Right renal pelvis (tissue), 4 donors: ENCODE measurements around the gene ARL15. TPM values are rescaled to one million over a fixed set of nuclear protein-coding genes. Genes with fewer than 3 reads are reported as not detected.

Source experiments
- DNase-seq, 4 donors: peaks; one replicate each; pipeline ENCODE4 v3.0.0-alpha.2; 2013; ENCODE audit warnings: low read depth in 4 of 4, low spot score in 3 of 4, missing footprints in 1 of 4
- polyA plus RNA-seq, 4 donors: library from polyadenylated mRNA; unstranded; fragments of 120-200 nt; gene quantifications; one replicate each; pipeline ENCODE4 v1.2.1, GENCODE V29; 2013; ENCODE audit not compliant: insufficient read length in 4 of 4

ARL15 gene
- polyA plus RNA-seq, 4 donors = 28.3 to 38.5 (median 36.5) TPM

GRCh38 chr5:53956196-53956595 lies 354.2 kb downstream of the ARL15 start:
- no peak for DNase-seq

- DNase-seq = no peak
These were observed 359.8 kb downstream of the ARL15 start for GRCh38 chr5:53950621-53951020.

GRCh38 chr5:53948598-53948997 lies 361.8 kb downstream of the ARL15 start:
- no peak for DNase-seq

- no peak for DNase-seq
These were observed 363.8 kb downstream of the ARL15 start for GRCh38 chr5:53946405-53947100.

GRCh38 chr5:53944981-53945380 lies 365.4 kb downstream of the ARL15 start:
- no peak for DNase-seq

- DNase-seq = no peak
These were observed 366.4 kb downstream of the ARL15 start for GRCh38 chr5:53943938-53944337.

GRCh38 chr5:53942724-53943123 lies 367.6 kb downstream of the ARL15 start:
- no peak for DNase-seq

GRCh38 chr5:53940921-53941320 lies 369.5 kb downstream of the ARL15 start:
- DNase-seq = no peak

- no peak for DNase-seq
These were observed 372.9 kb downstream of the ARL15 start for GRCh38 chr5:53937467-53937866.

- peak; percentile 28 to 76 (median 52) for DNase-seq
These were observed 373.7 kb downstream of the ARL15 start for GRCh38 chr5:53936481-53937352.

GRCh38 chr5:53934151-53934820 lies 376.1 kb downstream of the ARL15 start:
- DNase-seq = peak in 2 of 4 donors; percentile 44 to 53

GRCh38 chr5:53932351-53932750 lies 378.0 kb downstream of the ARL15 start:
- no peak for DNase-seq

GRCh38 chr5:53930457-53930856 lies 379.9 kb downstream of the ARL15 start:
- no peak for DNase-seq

GRCh38 chr5:53929570-53929969 lies 380.8 kb downstream of the ARL15 start:
- DNase-seq = no peak

- DNase-seq = no peak
These were observed 381.2 kb downstream of the ARL15 start for GRCh38 chr5:53929152-53929551.

- DNase-seq = no peak
These were observed 381.7 kb downstream of the ARL15 start for GRCh38 chr5:53928641-53929040.

- no peak for DNase-seq
These were observed 382.6 kb downstream of the ARL15 start for GRCh38 chr5:53927668-53928247.

GRCh38 chr5:53926026-53926425 lies 384.3 kb downstream of the ARL15 start:
- DNase-seq = no peak

GRCh38 chr5:53924392-53924791 lies 386.0 kb downstream of the ARL15 start:
- DNase-seq = no peak

GRCh38 chr5:53923961-53924360 lies 386.4 kb downstream of the ARL15 start:
- DNase-seq = peak; percentile 38 to 65 (median 49)
